CD4-positive, alpha-beta T cell (primary cell): ENCODE data around the gene RCAN2. TPM values are rescaled to one million over a fixed set of nuclear protein-coding genes. Genes with fewer than 3 reads are reported as not detected.

Experiments used
- ATAC-seq: fragments of 200-7000 bp; cut with Tn5 transposase; one replicate; pipeline ENCODE4 v1.10.0; 2022; ENCODE audit warnings: mild to moderate bottlenecking; ENCODE audit not compliant: poor library complexity
- CTCF ChIA-PET: fragments of 350-600 bp; sonication (Branson Sonifier 250); formaldehyde crosslinking; loops from one replicate; lab custom pipeline; 2021; ENCODE audit warnings: antibody characterized with exemption, inconsistent platforms; lab: Charles Lee
- POLR2A ChIA-PET: fragments of 350-600 bp; sonication (Branson Sonifier 250); formaldehyde crosslinking; loops from one replicate; lab custom pipeline; 2021; ENCODE audit warnings: antibody characterized with exemption, inconsistent platforms; lab: Charles Lee
- DNase-seq, 14 experiments: peaks; one replicate each; pipeline ENCODE4 v3.0.0-alpha.2; 2013 to 2020; ENCODE audit warnings: mixed read lengths in 2 of 14
- H3K27ac ChIP-seq, 2 donors: one replicate each; pipeline versions ENCODE4 v1.5.1 to v1.7.0; 2013; ENCODE audit warnings: low read length in 2 of 2, low read depth in 1 of 2, mild to moderate bottlenecking in 1 of 2
- H3K27me3 ChIP-seq, 2 experiments: 1 replicate in 1 of 2; 2 replicates in 1 of 2; pipeline versions ENCODE4 v1.6.1 to v1.7.0; 2013; ENCODE audit warnings: low read length in 2 of 2, control low read depth in 1 of 2, mild to moderate bottlenecking in 1 of 2, moderate library complexity in 1 of 2; ENCODE audit not compliant: insufficient read depth in 2 of 2, control insufficient read depth in 1 of 2
- H3K36me3 ChIP-seq: one replicate; pipeline ENCODE4 v1.6.1; 2013; ENCODE audit warnings: low read length, control low read depth; ENCODE audit not compliant: insufficient read depth
- H3K4me1 ChIP-seq: one replicate; pipeline ENCODE4 v1.6.1; 2013; ENCODE audit warnings: low read length, control low read depth; ENCODE audit not compliant: insufficient read depth
- H3K4me3 ChIP-seq: one replicate; pipeline ENCODE4 v1.5.1; 2013; ENCODE audit warnings: mild to moderate bottlenecking, low read length, moderate library complexity
- H3K9me3 ChIP-seq, 2 experiments: 1 replicate in 1 of 2; 2 replicates in 1 of 2; pipeline versions ENCODE4 v1.6.1 to v1.7.0; 2013; ENCODE audit warnings: low read length in 2 of 2, mild to moderate bottlenecking in 2 of 2, control low read depth in 1 of 2, moderate library complexity in 1 of 2; ENCODE audit not compliant: control insufficient read depth in 1 of 2, insufficient read depth in 1 of 2
- H3K27ac Mint-ChIP-seq: one replicate; pipeline ENCODE4 v1.8.0; 2020; ENCODE audit warnings: mixed read lengths
- H3K27me3 Mint-ChIP-seq: one replicate; pipeline ENCODE4 v1.8.0; 2021; ENCODE audit warnings: mixed read lengths
- H3K36me3 Mint-ChIP-seq: one replicate; pipeline ENCODE4 v1.8.0; 2021; ENCODE audit warnings: low read depth, mixed read lengths
- H3K4me1 Mint-ChIP-seq: one replicate; pipeline ENCODE4 v1.8.0; 2021; ENCODE audit warnings: low read depth, mixed read lengths
- H3K4me3 Mint-ChIP-seq: one replicate; pipeline ENCODE4 v1.8.0; 2020; ENCODE audit warnings: mild to moderate bottlenecking, mixed read lengths
- H3K9me3 Mint-ChIP-seq: one replicate; pipeline ENCODE4 v1.8.0; 2020; ENCODE audit warnings: mixed read lengths
- CTCF ChIP-seq: fragments of 200-600 bp; IDR thresholded peaks from one replicate; pipeline ENCODE4 v1.8.0; 2022; ENCODE audit warnings: antibody characterized with exemption, mild to moderate bottlenecking
- intact Hi-C, 2 experiments: fragments of 100-400 bp; cut with DNase I in 1 of 2; cut with micrococcal nuclease in 1 of 2; formaldehyde crosslinking; loops; one replicate each; pipeline versions ENCODE4 v1.15.1 to v1.9.0; 2023 to 2025; cut with DNase I, micrococcal nuclease
- total RNA-seq, 174 experiments: library from RNA in 2 of 174; stranded (reverse) in 2 of 174; gene quantifications; one replicate each; pipeline ENCODE4 v1.2.3 and lab custom pipeline; 2021 to 2026

RCAN2 gene
- total RNA-seq, 2 experiments from 2014 or later = not detected

GRCh38 chr6:46274502-46274901 lies 216.7 kb downstream of the RCAN2 start:
- DNase-seq (no peak), ATAC-seq (no peak)
- H3K36me3 Mint-ChIP-seq = no peaks in the 10 kb centered on the region
- ChIA-PET CTCF (no interaction called here), POLR2A (no interaction called here)
- no peaks in the 10 kb centered on the region for H3K9me3 Mint-ChIP-seq
- intact Hi-C loops = no loop called here
- H3K4me1 ChIP-seq = no peaks in the 10 kb centered on the region
- H3K4me3 ChIP-seq = no peak overlapping the region
- peaks cover 16% of the 10 kb centered on the region for H3K27me3 Mint-ChIP-seq
- H3K4me1 Mint-ChIP-seq = no peaks in the 10 kb centered on the region
- H3K9me3 ChIP-seq = no peaks in the 10 kb centered on the region
- TF ChIP-seq CTCF = no peak
- H3K4me3 Mint-ChIP-seq = no peak overlapping the region
- H3K27ac ChIP-seq = no peak overlapping the region
- H3K36me3 ChIP-seq = no peaks in the 10 kb centered on the region
- peaks cover 0 to 5% of the 10 kb centered on the region in 2 experiments for H3K27me3 ChIP-seq
- no peak overlapping the region for H3K27ac Mint-ChIP-seq

GRCh38 chr6:46273911-46274310 lies 217.3 kb downstream of the RCAN2 start:
- H3K27me3 ChIP-seq = peaks cover 0 to 5% of the 10 kb centered on the region in 2 experiments
- no peak overlapping the region for H3K4me3 ChIP-seq
- no peaks in the 10 kb centered on the region for H3K4me1 ChIP-seq
- ChIA-PET CTCF (no interaction called here), POLR2A (no interaction called here)
- TF ChIP-seq CTCF = no peak
- H3K27ac Mint-ChIP-seq = no peak overlapping the region
- no peaks in the 10 kb centered on the region for H3K9me3 Mint-ChIP-seq
- DNase-seq (no peak), ATAC-seq (no peak)
- no peak overlapping the region for H3K27ac ChIP-seq
- intact Hi-C loops = no loop called here
- no peak overlapping the region for H3K4me3 Mint-ChIP-seq
- H3K27me3 Mint-ChIP-seq = peaks cover 16% of the 10 kb centered on the region
- no peaks in the 10 kb centered on the region for H3K36me3 ChIP-seq
- no peaks in the 10 kb centered on the region for H3K36me3 Mint-ChIP-seq
- H3K4me1 Mint-ChIP-seq = no peaks in the 10 kb centered on the region
- H3K9me3 ChIP-seq = no peaks in the 10 kb centered on the region

GRCh38 chr6:46271728-46272127 lies 219.5 kb downstream of the RCAN2 start:
- no peak for DNase-seq
- Mint-ChIP-seq H3K27ac (no peak overlapping the region), H3K36me3 (no peaks in the 10 kb centered on the region), H3K4me1 (no peaks in the 10 kb centered on the region), H3K9me3 (no peaks in the 10 kb centered on the region), H3K27me3 (peaks cover 12% of the 10 kb centered on the region), H3K4me3 (no peak overlapping the region)
- intact Hi-C loops = no loop called here
- no peak overlapping the region for H3K27ac ChIP-seq
- no peak overlapping the region for H3K4me3 ChIP-seq
- no peaks in the 10 kb centered on the region for H3K9me3 ChIP-seq
- H3K4me1 ChIP-seq = no peaks in the 10 kb centered on the region
- no peak for TF ChIP-seq CTCF
- no peak for ATAC-seq
- POLR2A ChIA-PET = no interaction called here
- CTCF ChIA-PET = no interaction called here
- H3K27me3 ChIP-seq = peaks cover 0 to 3% of the 10 kb centered on the region in 2 experiments
- H3K36me3 ChIP-seq = no peaks in the 10 kb centered on the region
